DMS53 (cell line): ENCODE measurements around the gene STARD5.
"Not testable (repeated sequence)": the region's sequence is repeated elsewhere in the genome, so short reads cannot be mapped to it uniquely, and the experiment has no call there.

Source experiments
- DNase-seq: peaks from one replicate; lab custom pipeline; 2025; lab: John Stamatoyannopoulos, UW

The STARD5 gene

GRCh38 chr15:81337241-81337640 lies 13.3 kb upstream of the STARD5 start:
- no peak for DNase-seq

GRCh38 chr15:81336568-81336967 lies 12.6 kb upstream of the STARD5 start:
- peak; percentile 8 for DNase-seq

GRCh38 chr15:81335631-81336030 lies 11.7 kb upstream of the STARD5 start:
- DNase-seq, result no peak

DNA sequence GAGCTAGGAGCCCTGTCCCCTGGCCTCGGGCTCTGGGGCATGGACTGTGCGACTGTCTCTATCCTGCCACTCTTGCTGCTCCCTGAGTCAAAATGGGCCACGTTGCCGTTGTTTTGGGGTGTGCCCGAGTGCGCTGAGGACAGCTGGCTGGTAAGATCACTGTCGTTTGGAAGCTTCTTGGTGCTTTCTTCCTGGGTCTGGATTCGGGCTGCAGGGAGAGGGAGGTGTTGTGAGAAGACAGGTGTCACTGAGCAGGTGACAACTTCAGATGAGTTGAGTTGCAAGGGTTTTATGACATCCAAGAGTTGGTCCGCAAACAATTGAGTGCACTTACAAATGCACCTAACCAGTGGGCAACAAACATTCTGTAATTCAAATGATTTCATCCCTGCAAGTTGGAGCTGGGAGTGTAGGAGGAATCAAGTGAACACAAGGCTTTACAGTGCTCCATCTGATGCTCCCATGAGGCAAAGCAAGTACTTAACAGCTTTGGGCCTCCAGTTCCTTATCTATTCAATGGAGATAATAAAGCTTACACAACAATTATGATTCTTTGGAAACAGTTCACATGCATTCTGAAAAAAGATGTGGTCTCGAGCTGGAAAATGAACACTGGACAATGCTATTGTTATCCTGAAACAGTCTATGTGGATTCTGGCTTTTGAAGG lies 11.0 kb upstream of the STARD5 start:
- peak; percentile 86 for DNase-seq

- DNase-seq, result no peak
These were observed 9.4 kb upstream of the STARD5 start for GRCh38 chr15:81333363-81333762.

GRCh38 chr15:81332326-81332725 lies 8.4 kb upstream of the STARD5 start:
- no peak for DNase-seq

DNA sequence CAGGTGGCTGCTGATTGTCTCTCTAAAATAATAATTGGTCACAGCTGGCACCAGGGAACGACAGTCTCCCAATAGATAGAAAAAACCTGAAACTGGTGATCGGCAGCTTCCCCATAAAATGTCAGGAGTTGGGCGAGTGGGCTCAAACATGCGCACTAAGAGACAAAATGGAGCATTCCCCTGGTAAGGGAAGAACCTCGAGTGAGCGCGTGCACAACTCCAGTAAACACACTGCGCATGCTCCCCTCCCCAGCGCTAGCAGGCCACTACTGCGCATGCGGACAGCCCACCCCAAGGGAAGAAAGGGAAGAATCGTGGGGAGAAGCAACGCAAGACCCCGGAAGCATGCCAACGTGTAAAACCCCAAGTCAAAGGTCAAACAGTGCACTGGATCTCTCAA lies 7.7 kb upstream of the STARD5 start:
- no peak for DNase-seq

DNA sequence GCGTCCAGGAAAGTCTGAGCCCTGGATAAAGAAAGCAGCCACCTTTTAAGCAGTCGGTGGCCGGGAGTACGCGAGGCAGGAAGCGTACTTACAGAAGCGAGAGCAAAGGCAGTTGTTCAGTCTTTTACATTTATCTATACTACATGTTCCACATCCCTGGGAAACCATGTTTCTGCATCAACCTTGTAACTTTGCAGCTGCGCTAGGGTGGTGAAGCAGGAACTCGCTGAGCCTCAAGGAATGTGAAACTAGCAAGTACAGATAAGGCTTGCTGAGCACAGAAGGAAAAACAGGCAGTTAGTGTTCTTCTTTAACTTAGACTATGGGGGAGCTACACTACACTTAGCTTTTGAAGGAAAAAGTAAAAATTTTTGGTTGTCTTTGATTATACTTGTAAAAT lies 7.2 kb upstream of the STARD5 start:
- not testable (repeated sequence) for DNase-seq

- no peak for DNase-seq
These were observed 6.6 kb upstream of the STARD5 start for GRCh38 chr15:81330366-81331090.

- no peak for DNase-seq
These were observed 5.5 kb upstream of the STARD5 start for GRCh38 chr15:81329446-81329845.

GRCh38 chr15:81327516-81327915 lies 3.6 kb upstream of the STARD5 start:
- no peak for DNase-seq

GRCh38 chr15:81326466-81327212 lies 2.7 kb upstream of the STARD5 start:
- no peak for DNase-seq

GRCh38 chr15:81323559-81323943 lies 390 bp downstream of the STARD5 start:
- DNase-seq, result peak; percentile 31

DNA sequence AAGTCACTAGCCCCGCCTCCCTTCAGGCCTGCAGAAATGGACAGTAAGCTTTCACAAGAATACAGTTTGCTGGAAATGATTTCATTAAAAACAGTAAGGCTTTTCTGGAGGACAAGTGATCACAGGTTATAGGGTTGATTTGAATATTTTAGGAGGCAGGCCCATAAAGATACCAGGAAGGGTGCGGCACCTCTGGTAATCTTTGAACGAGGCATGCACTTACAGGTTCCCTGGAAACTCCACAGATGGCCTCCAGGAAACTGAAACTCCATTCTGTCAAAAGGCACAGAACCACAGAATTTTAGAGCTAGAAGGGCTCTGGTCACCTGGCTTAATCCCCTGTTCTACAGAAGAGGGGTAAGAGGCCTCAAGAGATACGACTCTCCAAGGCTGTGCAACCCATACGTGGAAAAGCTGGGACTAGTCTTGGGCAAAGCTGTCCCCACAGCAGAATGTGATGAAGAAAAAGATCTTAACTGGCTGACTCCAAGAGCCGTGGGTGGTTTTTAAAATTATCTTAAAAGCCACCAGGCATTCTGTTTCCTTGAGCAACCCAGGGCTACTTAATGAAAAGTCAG lies 1.2 kb downstream of the STARD5 start:
- DNase-seq, result no peak

- DNase-seq, result no peak
These were observed 2.3 kb downstream of the STARD5 start for GRCh38 chr15:81321667-81322066.

DNA sequence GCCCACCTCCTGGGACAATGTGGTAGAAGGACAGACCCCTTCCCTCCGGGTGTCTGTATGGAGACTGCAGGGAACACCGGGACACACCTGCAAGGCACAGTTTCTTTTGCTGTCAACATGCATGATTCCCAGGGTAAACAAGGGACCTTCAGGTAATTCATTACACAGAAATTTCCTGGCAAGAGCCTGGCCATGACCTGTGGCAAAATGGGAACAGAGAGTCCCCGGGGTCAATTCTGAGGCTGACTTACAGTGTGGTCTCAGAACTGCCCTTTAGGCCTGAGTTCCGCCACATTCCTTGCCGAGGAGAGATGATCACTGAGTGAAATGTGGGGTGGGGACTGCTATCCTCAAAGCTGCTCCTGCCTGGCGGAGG lies 6.3 kb downstream of the STARD5 start:
- DNase-seq, result no peak

GRCh38 chr15:81316267-81316666 lies 7.7 kb downstream of the STARD5 start:
- DNase-seq, result no peak

GRCh38 chr15:81315452-81316175 lies 8.3 kb downstream of the STARD5 start:
- DNase-seq, result no peak

DNA sequence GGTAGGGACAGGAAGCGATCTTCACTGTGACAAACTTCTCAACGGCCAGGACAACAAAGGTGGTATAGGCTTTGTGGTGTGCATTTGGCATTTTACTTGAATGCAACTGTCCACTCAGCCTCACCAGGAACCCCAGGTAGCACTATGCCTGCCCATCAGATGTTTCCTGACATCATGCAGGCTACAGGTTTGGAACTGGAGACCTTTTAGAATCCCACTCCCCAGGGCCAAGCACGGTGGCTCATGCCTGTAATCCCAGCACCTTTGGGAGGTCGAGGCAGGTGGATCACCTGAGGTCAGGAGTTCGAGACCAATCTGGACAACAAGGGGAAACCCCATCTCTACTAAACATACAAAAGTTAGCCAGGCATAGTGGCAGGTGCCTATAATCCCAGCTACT lies 9.6 kb downstream of the STARD5 start:
- no peak for DNase-seq

DNA sequence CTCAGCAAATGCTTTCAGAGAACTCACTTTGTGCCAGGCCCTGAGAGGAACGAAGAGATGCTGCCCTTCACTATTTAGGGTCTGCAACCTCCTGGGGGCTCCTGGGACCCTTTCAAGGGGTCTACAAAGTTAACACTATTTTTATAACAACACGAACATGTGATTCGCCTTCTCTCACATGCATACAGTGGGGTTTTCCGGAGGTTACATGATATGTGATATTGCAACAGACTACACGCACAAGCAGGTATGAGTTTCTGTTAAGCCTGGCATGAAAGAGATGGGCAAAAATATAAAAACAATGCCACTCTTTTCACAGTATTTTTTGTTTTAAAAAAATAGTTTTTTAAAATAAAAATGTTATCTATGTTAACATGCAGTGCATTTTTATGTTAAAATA lies 10.3 kb downstream of the STARD5 start:
- DNase-seq, result no peak

DNA sequence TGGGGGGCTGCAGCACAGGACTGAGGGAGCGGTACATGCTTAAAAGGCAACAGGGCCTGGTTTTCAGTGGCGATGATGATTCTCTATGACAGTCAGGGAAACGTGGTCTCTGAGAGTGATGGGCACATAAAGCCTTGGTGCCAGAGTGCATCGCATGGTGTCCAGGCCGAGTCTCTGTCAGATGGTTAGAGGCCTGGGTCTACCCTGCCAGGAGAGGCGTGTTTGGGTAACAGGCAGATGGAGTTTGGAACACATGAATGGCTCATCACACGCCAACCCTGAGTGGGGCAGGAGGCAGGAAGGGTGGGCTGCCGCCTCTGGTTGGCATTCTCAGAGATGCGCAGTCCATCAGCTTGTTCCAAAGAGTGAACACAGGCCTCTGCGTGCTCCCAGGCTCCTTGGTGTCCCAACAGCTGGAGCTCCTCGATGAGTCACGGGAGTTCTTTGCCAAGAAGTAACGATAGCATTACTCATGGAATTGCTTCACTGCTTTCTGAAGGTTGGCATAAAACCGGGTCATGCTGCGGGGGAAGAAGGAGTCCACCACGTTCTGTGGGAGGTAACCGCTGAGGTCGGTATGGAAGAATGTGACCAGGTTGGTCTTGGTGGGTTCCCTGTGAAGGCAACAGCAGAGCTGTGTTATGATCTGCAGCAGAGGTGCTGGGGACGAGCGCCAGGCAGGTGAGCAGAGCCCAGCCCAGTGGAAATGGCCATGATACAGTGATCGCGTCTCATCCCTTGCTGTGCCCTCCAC lies 11.0 kb downstream of the STARD5 start:
- no peak for DNase-seq
